Hindlimb muscle (tissue), 1 donor: Measurements from ENCODE around the gene IFT20. TPM values are rescaled to one million over a fixed set of nuclear protein-coding genes. Genes with fewer than 3 reads are reported as not detected.
"Not testable (repeated sequence)": the region's sequence is repeated elsewhere in the genome, so short reads cannot be mapped to it uniquely, and the experiment has no call there.

Source experiments
- DNase-seq: peaks from one replicate; pipeline ENCODE4 v3.0.0-alpha.2; 2013
- polyA plus RNA-seq: library from polyadenylated mRNA; unstranded; fragments of 120-200 nt; gene quantifications from one replicate; pipeline ENCODE4 v1.2.1, GENCODE V29; 2013; ENCODE audit not compliant: insufficient read length

The IFT20 gene
- polyA plus RNA-seq, 1 donor: 27.1 TPM

- DNase-seq: no peak
Measured at GRCh38 chr17:28363776-28364650, 28.7 kb upstream of the IFT20 start.

GRCh38 chr17:28363186-28363585, 27.9 kb upstream of the IFT20 start:
- no peak for DNase-seq

- DNase-seq: no peak
Measured at GRCh38 chr17:28357901-28358197, 22.6 kb upstream of the IFT20 start.

GRCh38 chr17:28357061-28357900, 22.0 kb upstream of the IFT20 start, which contains the start of gene POLDIP2:
TSS of gene POLDIP2 (minus strand) at chr17:28357527. CDS start at chr17:28357448, 79 bp downstream.
- peak; percentile 97 for DNase-seq

GRCh38 chr17:28350271-28350670, 15.0 kb upstream of the IFT20 start:
- DNase-seq: no peak

- no peak for DNase-seq
Measured at GRCh38 chr17:28348979-28349378, 13.7 kb upstream of the IFT20 start.

- no peak for DNase-seq
Measured at GRCh38 chr17:28347261-28347891, 12.1 kb upstream of the IFT20 start.

GRCh38 chr17:28346746-28347246, 11.5 kb upstream of the IFT20 start:
- DNase-seq: no peak

GRCh38 chr17:28346199-28346580, 10.9 kb upstream of the IFT20 start:
- DNase-seq: no peak

- no peak for DNase-seq
Measured at GRCh38 chr17:28345419-28346198, 10.3 kb upstream of the IFT20 start.

- no peak for DNase-seq
Measured at GRCh38 chr17:28344435-28344901, 9.2 kb upstream of the IFT20 start.

GRCh38 chr17:28344011-28344410, 8.7 kb upstream of the IFT20 start:
- DNase-seq: no peak

GRCh38 chr17:28343491-28343932, 8.2 kb upstream of the IFT20 start:
- no peak for DNase-seq

- DNase-seq: no peak
Measured at GRCh38 chr17:28342313-28342712, 7.0 kb upstream of the IFT20 start.

GRCh38 chr17:28341516-28341915, 6.2 kb upstream of the IFT20 start:
- no peak for DNase-seq

GRCh38 chr17:28340374-28340773, 5.1 kb upstream of the IFT20 start:
- DNase-seq: no peak

GRCh38 chr17:28339431-28339830, 4.2 kb upstream of the IFT20 start:
- no peak for DNase-seq

- DNase-seq: not testable (repeated sequence)
Measured at GRCh38 chr17:28338769-28339212, 3.5 kb upstream of the IFT20 start.

GRCh38 chr17:28338056-28338768, 2.9 kb upstream of the IFT20 start:
- DNase-seq: no peak

- DNase-seq: peak; percentile 61
Measured at GRCh38 chr17:28335959-28336871, 943 bp upstream of the IFT20 start.
